Mucosa of rectum (tissue), 2 donors: Measurements from ENCODE around the gene DPYSL5.

Experiments used
- H3K27ac ChIP-seq, 2 donors: one replicate each; pipeline ENCODE4 v1.7.0; 2013; ENCODE audit warnings: inconsistent platforms in 2 of 2, low read depth in 2 of 2, low read length in 2 of 2
- H3K27me3 ChIP-seq, 2 donors: one replicate each; pipeline ENCODE4 v1.7.0; 2013; ENCODE audit warnings: low read length in 2 of 2; ENCODE audit not compliant: control insufficient read depth in 2 of 2, insufficient read depth in 2 of 2
- H3K36me3 ChIP-seq, 2 donors: one replicate each; pipeline ENCODE4 v1.7.0; 2013; ENCODE audit warnings: low read length in 2 of 2; ENCODE audit not compliant: control insufficient read depth in 2 of 2, insufficient read depth in 2 of 2
- H3K4me1 ChIP-seq, 2 donors: one replicate each; pipeline ENCODE4 v1.7.0; 2013; ENCODE audit warnings: low read length in 2 of 2, mild to moderate bottlenecking in 1 of 2; ENCODE audit not compliant: control insufficient read depth in 2 of 2, insufficient read depth in 2 of 2
- H3K4me3 ChIP-seq, 2 donors: one replicate each; pipeline ENCODE4 v1.7.0; 2013; ENCODE audit warnings: low read length in 2 of 2
- H3K9ac ChIP-seq, 2 donors: one replicate each; pipeline ENCODE4 v1.7.0; 2013; ENCODE audit warnings: low read length in 2 of 2, low read depth in 1 of 2, mild to moderate bottlenecking in 1 of 2
- H3K9me3 ChIP-seq, 2 donors: one replicate each; pipeline ENCODE4 v1.7.0; 2013; ENCODE audit warnings: low read length in 2 of 2; ENCODE audit not compliant: control insufficient read depth in 2 of 2
- donor health status: healthy.
- donor health status: Normal muscosa, but diverticular disease.

The DPYSL5 gene

DNA sequence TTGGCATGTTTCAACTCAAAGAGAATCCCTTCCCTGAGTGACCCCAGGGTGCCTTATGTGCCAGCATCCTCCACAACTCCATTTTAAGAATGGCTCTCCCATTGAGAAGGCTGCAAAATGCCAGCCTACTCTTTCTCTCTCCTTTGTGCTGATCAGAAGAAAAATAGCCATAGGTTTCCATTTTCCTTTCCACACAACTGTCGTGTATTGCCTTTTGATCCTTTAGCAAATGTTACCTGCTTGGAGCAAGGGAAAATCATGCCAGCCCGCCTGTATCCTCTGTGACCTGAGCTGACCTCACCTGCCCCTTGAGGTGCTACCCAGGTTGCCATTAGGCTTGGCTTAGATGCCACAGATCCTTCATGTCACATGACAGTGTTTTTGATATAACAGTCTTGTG, 38.8 kb downstream of the DPYSL5 start:
- Histone ChIP-seq H3K9ac (no peak overlapping the region), H3K9me3 (no peaks in the 10 kb centered on the region), H3K36me3 (no peaks in the 10 kb centered on the region), H3K27ac (no peak overlapping the region), H3K27me3 (peaks cover 0 to 5% of the 10 kb centered on the region in 2 donors), H3K4me1 (no peaks in the 10 kb centered on the region), H3K4me3 (no peak overlapping the region)

DNA sequence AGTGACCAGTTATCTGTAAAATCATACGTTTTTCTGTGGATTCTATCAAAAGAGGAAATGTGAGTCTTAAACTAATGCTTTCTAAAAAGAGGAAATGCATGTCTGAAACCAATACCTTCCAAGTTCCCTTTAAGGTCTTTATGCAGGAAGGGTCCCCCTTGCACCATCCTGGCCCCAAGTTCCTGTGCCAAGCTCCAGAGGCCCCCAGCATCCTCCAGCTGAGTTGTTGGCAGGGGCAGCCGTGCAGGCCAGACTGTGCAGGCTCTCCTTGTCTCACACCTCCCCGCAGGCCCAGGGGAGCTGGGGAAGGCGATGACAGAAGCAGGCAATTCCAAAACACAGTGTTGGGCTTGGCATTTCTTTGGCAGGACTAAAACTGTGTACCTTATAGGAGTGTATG, 39.2 kb downstream of the DPYSL5 start:
- no peaks in the 10 kb centered on the region for H3K9me3 ChIP-seq
- no peak overlapping the region for H3K27ac ChIP-seq
- no peak overlapping the region for H3K9ac ChIP-seq
- no peaks in the 10 kb centered on the region for H3K36me3 ChIP-seq
- H3K27me3 ChIP-seq = peaks cover 0 to 5% of the 10 kb centered on the region in 2 donors
- no peaks in the 10 kb centered on the region for H3K4me1 ChIP-seq
- H3K4me3 ChIP-seq = no peak overlapping the region

DNA sequence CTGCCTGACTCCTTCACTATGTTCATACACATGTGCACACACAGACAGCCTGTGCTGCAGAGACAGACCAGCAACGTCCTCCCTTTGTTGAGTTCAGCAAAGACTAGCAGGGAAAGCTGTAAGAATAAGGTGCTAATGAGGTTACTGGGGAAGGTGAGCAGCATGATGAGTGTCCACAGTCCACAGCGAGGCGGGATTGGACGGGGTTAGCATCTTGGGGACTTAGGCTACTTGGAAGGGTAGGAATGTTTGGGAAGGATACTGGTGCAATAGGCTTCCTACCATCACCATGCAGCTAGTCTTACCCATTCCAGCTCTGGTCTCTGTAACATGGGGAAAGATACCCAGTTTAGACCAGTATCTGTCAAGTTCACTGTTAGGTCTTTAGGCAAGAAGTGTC, 41.9 kb downstream of the DPYSL5 start:
- no peak overlapping the region for H3K27ac ChIP-seq
- H3K9me3 ChIP-seq = no peaks in the 10 kb centered on the region
- H3K9ac ChIP-seq = no peak overlapping the region

DNA sequence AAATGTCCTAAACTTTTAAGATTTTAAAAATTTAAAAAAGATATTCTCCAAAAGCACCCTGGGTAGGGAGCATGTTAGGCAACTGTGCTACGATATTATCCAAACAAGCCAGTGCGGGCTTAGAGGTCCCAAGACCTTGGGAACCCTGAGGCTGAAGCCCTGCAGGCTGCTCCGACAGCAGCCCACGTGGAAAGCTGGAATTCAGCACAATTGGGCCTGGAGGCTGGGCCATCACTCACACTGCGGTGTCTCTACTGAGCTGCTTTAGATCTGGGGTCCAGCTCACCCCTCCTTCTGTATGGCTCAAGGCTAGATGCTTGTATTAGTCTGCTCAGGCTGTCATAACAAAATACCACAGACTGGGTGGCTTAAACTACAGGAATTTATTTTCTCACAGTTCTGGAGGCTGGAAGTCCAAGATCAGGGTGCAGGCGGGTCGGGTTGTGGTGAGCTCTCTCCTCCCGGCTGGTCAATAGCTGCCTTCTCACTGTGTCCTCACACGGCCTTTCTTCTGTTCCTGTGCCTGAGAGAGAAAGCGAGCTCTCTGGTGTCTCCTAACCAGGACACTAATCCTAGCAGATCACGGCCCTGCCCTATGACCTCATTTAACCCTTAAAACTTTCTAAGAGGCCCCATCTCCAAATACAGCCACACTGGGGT, 42.5 kb downstream of the DPYSL5 start:
- Histone ChIP-seq H3K4me1 (no peaks in the 10 kb centered on the region), H3K36me3 (no peaks in the 10 kb centered on the region), H3K27ac (no peak overlapping the region), H3K9ac (no peak overlapping the region), H3K27me3 (peaks cover 0 to 5% of the 10 kb centered on the region in 2 donors), H3K9me3 (no peaks in the 10 kb centered on the region), H3K4me3 (no peak overlapping the region)

More for the DNA sequence above, 41.9 kb downstream of the DPYSL5 start:
- peaks cover 0 to 5% of the 10 kb centered on the region in 2 donors for H3K27me3 ChIP-seq
- H3K36me3 ChIP-seq = no peaks in the 10 kb centered on the region
- H3K4me1 ChIP-seq = no peaks in the 10 kb centered on the region
- H3K4me3 ChIP-seq = no peak overlapping the region

DNA sequence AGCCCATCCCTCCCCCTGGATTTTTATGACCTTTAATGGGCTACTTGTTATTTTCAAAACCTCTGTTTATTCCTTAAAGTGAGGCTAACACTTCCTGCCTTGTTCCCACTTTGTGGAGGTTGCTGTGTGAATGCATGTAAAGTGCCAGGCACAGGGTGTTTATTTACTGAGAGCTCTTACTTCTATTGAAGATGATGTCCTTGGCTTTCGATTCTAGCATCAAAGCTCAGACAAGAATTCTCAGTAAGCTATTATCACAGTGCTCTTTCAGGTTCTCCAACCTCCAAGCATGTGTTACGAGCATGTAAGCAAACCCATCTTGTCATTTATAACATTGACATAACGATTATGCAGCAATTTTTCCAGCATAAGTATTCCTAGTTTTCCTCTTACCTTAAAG, 44.2 kb downstream of the DPYSL5 start:
- H3K36me3 ChIP-seq = no peaks in the 10 kb centered on the region

DNA sequence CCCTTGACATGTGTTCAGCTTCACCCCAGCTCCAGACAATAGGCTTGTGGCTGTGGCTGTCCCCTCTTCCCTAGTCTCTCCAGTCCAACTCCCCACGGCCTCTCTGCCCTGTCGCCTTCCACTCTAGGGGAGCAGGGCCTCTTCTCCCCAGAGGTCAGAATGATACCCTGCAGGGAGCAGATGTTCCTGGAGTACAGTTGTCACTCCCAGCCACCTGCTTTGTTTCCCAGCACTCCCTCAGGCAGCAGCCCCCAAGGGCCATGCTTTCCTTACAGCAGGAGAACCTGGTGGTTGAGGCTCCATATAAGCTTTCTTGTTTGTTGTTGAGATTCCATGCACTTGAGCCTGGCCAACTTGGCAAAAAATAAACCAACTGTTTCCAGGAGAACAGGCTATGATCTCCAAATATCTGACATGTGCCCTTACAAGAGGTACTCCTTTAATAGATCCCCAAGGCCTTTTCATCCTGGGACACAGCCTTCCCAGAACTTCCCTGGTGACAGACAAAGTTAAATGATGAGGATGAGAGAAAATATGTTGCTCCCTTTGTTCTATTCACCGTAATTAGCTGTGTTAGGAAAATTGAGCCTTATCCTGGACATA, 45.1 kb downstream of the DPYSL5 start:
- H3K4me3 ChIP-seq = no peak overlapping the region

More for the DNA sequence above, 44.2 kb downstream of the DPYSL5 start:
- Histone ChIP-seq H3K27me3 (peaks cover 0 to 5% of the 10 kb centered on the region in 2 donors), H3K4me3 (no peak overlapping the region), H3K9me3 (no peaks in the 10 kb centered on the region), H3K27ac (no peak overlapping the region), H3K9ac (no peak overlapping the region), H3K4me1 (no peaks in the 10 kb centered on the region)

DNA sequence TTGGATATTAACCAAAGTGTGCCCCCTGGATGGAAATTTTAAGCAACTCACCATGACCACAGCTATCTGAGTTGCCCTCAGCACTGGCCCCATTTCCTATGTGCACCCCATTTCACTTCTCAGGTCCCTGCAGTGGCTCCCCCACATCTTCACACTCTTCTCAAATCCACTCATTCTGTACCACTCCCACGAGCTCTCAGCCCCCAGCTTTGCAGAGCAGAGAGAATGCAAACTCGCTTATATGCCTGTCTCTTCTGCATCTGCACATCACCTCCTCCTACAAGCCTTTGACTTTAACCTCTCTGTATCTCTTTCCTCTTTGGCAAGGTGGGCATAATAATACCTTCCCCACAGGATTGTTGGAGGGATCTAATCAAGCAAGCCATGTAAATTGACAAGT, 46.2 kb downstream of the DPYSL5 start:
- no peaks in the 10 kb centered on the region for H3K36me3 ChIP-seq
- no peaks in the 10 kb centered on the region for H3K9me3 ChIP-seq
- H3K27me3 ChIP-seq = peaks cover 0 to 5% of the 10 kb centered on the region in 2 donors
- H3K27ac ChIP-seq = no peak overlapping the region
- no peak overlapping the region for H3K9ac ChIP-seq
- no peak overlapping the region for H3K4me3 ChIP-seq
- H3K4me1 ChIP-seq = peaks cover 0 to 3% of the 10 kb centered on the region in 2 donors

More for the DNA sequence above, 45.1 kb downstream of the DPYSL5 start:
- no peak overlapping the region for H3K27ac ChIP-seq
- H3K9ac ChIP-seq = no peak overlapping the region
- H3K4me1 ChIP-seq = no peaks in the 10 kb centered on the region
- H3K36me3 ChIP-seq = no peaks in the 10 kb centered on the region
- H3K9me3 ChIP-seq = no peaks in the 10 kb centered on the region
- H3K27me3 ChIP-seq = peaks cover 0 to 5% of the 10 kb centered on the region in 2 donors

DNA sequence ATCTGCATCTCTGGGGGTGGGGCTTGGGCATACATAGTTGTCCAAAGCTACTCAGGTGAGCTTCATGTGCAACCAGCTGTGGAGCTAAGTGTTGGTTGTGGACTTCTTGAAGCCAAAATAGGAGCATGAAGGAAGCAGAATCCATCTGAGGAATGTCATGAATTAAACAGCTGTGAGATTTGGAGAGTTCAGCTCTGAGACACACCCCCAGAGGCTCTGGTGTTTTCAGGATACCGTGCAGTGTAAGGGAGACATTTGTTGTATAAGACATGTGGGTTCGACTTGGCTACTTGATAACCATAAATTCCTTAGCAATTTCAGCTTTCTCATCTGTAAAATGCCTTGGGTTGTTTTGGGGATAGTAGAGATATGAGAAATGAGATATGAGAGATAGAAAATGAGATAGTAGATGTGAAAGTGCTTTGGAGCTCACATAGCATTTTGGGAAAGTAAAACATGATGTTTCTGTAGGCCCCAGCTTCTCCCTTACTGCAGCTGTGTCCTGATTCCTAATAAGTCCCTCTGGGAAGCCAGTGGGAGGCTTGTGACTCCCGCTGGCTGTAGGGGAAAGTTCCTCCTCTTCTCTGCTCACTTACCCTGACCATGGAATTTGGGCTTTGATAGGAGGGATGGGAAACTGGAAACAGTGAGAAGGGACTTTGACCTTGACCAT, 50.0 kb downstream of the DPYSL5 start:
- H3K4me3 ChIP-seq = no peak overlapping the region
- no peak overlapping the region for H3K27ac ChIP-seq
- no peaks in the 10 kb centered on the region for H3K36me3 ChIP-seq
- H3K27me3 ChIP-seq = no peaks in the 10 kb centered on the region
- H3K9ac ChIP-seq = no peak overlapping the region
- no peaks in the 10 kb centered on the region for H3K9me3 ChIP-seq
- H3K4me1 ChIP-seq = peaks cover 0 to 3% of the 10 kb centered on the region in 2 donors

DNA sequence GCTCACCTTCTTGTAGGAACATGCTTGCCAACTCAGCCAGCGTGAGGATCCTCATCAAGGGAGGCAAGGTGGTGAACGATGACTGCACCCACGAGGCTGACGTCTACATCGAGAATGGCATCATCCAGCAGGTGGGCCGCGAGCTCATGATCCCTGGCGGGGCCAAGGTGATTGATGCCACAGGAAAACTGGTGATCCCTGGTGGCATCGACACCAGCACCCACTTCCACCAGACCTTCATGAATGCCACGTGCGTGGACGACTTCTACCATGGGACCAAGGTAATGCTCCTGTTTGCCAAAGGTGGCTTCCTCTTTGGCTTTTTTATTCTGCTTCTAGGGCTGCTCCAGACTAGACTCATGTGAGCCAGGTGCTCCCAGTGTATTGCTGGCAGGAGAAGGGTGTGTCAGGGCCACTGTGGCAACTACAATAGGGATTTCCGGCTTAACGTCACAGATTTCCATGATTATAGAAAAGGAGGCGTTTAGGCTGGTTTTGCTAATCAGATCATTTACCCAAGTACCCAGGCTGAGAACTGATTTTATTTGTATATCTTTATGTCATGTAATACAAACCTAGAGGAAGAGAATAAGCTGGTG, 50.6 kb downstream of the DPYSL5 start:
- H3K4me1 ChIP-seq = peaks cover 0 to 3% of the 10 kb centered on the region in 2 donors
- no peaks in the 10 kb centered on the region for H3K9me3 ChIP-seq
- no peak overlapping the region for H3K9ac ChIP-seq
- no peaks in the 10 kb centered on the region for H3K36me3 ChIP-seq
- no peak overlapping the region for H3K27ac ChIP-seq
- no peaks in the 10 kb centered on the region for H3K27me3 ChIP-seq
- no peak overlapping the region for H3K4me3 ChIP-seq
